K562 treated with DMSO at 1 percent for 48 hours (cell line): ENCODE measurements around the gene TNFSF10. TPM values are rescaled to one million over a fixed set of nuclear protein-coding genes. Genes with fewer than 3 reads are reported as not detected.

Experiments
- total RNA-seq: library from RNA; unstranded; fragments of 300-600 nt; gene quantifications from 2 replicates; pipeline ENCODE4 v1.2.3, GENCODE V29; 2022; ENCODE audit warnings: low replicate concordance; ENCODE audit errors: extremely low read depth

Gene TNFSF10
- total RNA-seq = not detected in 2 replicates

DNA sequence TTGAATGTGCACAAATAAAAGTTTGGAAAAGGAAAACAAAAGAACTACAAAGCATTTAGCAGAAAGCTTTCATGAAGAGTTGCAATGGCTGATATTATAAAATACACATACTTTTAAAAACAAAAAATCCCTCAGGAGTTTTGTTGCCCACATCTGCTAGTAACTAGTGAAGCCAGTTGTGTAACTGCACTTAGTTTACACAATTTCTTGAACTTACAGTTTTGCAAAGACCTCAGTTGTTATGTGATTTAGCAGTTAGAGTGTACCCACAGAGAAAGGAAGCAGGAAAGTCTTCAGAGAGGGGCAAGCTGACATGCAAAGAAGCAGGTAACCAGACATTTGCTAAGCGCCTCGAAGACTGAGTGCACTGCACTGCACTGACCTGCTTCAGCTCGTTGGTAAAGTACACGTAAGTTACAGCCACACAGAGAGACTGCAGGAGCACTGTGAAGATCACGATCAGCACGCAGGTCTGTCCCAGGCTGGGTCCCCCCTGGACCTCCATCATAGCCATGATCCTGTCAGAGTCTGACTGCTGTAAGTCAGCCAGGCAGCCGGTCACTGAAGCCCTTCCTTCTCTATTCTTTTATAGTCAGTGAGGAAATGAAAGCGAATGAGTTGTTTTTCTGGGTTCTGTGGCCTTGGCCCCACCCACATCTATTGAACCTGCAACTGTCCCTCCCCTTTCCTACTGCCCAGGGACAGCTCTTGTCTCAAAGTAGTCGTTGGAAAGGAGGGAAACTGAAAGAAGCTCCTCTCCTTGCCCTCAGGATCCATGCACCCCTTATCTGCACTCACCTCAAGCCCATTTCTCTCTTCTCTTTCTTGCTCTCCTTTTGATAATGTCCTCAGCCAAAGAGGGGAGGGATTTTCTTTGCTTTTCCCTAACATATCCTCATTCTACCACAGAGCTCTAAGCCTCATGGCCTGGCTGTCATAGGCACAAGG is at the start of gene TNFSF10:
Gene TNFSF10, minus strand, starts transcription at position 560 of the 948 bp plus-strand sequence. Its CDS starts 46 bp downstream, at position 514.

Other genes with a start within 250 kb of the TNFSF10 start
- not detected in 2 replicates for gene GHSR, start 75.0 kb downstream of the TNFSF10 start, total RNA-seq
- not detected in 2 replicates for gene NCEH1, start 187.6 kb upstream of the TNFSF10 start, total RNA-seq
- gene ECT2, start 227.3 kb upstream of the TNFSF10 start, total RNA-seq = not detected in 2 replicates